ENCODE measurements around the gene MID1. TPM values are rescaled to one million over a fixed set of nuclear protein-coding genes. Genes with fewer than 3 reads are reported as not detected.

Gene MID1
- total and polyA plus RNA-seq, 2 donors from 2014 or later: 5.3 to 54.1 TPM

DNA sequence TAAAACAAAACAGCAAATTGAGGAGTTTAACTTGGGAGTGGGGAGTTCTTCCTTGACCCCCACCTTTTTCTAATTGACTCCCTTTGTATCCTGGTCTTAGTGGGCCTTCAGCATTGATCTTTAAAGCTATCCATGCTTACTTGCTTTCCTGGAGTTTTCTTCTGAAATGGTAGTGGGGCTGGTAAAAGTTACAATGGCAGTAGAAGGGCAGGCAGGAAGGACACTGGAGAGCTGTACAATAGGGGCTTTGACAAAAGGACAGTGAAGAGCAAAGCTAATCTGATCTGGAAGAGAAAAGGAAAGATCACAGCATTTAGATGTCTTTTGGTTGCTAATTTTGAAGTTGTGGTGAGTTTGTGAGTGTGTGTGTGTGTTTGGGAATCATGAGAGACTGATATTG is 111.5 kb downstream of the MID1 start:
- FAIRE-seq: no peak

DNA sequence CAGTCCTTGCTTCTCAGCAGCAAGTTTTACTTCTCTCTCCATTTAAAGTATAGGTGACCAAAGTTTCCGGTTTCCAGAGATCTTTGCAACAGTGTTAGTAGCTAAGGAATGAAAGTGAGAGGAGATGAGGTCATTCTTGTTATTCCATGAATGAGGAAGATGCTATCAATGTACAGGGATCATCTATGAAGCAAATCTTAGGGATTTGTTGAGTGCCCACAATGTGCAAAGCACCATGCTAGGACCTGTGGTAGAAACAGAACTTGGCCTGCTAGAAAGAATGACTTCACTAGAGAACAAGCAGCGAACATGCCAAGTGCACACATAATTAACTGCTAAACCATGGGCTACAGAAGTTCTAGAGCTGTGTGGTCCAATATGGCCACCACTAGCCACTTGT is 112.5 kb downstream of the MID1 start:
- TF ChIP-seq, protein P1, sequence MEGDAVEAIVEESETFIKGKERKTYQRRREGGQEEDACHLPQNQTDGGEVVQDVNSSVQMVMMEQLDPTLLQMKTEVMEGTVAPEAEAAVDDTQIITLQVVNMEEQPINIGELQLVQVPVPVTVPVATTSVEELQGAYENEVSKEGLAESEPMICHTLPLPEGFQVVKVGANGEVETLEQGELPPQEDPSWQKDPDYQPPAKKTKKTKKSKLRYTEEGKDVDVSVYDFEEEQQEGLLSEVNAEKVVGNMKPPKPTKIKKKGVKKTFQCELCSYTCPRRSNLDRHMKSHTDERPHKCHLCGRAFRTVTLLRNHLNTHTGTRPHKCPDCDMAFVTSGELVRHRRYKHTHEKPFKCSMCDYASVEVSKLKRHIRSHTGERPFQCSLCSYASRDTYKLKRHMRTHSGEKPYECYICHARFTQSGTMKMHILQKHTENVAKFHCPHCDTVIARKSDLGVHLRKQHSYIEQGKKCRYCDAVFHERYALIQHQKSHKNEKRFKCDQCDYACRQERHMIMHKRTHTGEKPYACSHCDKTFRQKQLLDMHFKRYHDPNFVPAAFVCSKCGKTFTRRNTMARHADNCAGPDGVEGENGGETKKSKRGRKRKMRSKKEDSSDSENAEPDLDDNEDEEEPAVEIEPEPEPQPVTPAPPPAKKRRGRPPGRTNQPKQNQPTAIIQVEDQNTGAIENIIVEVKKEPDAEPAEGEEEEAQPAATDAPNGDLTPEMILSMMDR (IDR thresholded peaks at IDR 0.05; ENCODE audit: borderline replicate concordance, extremely low read depth, insufficient read depth): no peak
- FAIRE-seq: no peak
- H3K9me3 ChIP-seq (ENCODE audit: control insufficient read depth in 2 of 3, insufficient read depth in 1 of 3, low read length in 3 of 3): no peaks in the 10 kb centered on the region

More for the DNA sequence above, 111.5 kb downstream of the MID1 start:
- Histone ChIP-seq H3K9ac (ENCODE audit: low read length in 3 of 3) (no peak overlapping the region), H3K27me3 (ENCODE audit: control insufficient read depth, insufficient read depth, low read length) (no peaks in the 10 kb centered on the region), H3K4me1 (ENCODE audit: control insufficient read depth in 2 of 3, insufficient read depth in 2 of 3, low read depth in 1 of 3, low read length in 3 of 3) (peaks cover 0 to 5% (median 0%) of the 10 kb centered on the region in 3 donors), H3K36me3 (ENCODE audit: control insufficient read depth in 2 of 3, insufficient read depth in 3 of 3, low read length in 3 of 3) (no peaks in the 10 kb centered on the region), H3K27ac (ENCODE audit: low read depth in 2 of 2, low read length in 2 of 2) (no peak overlapping the region), H3K9me3 (ENCODE audit: control insufficient read depth in 2 of 3, insufficient read depth in 1 of 3, low read length in 3 of 3) (no peaks in the 10 kb centered on the region), H3K4me3 (ENCODE audit: low read length in 3 of 3) (no peak overlapping the region)
- intact Hi-C loops (cut with DNase I): no loop called here
- TF ChIP-seq, protein P1 (IDR thresholded peaks at IDR 0.05; ENCODE audit: borderline replicate concordance, extremely low read depth, insufficient read depth): no peak
- DNase-seq: no peak

DNA sequence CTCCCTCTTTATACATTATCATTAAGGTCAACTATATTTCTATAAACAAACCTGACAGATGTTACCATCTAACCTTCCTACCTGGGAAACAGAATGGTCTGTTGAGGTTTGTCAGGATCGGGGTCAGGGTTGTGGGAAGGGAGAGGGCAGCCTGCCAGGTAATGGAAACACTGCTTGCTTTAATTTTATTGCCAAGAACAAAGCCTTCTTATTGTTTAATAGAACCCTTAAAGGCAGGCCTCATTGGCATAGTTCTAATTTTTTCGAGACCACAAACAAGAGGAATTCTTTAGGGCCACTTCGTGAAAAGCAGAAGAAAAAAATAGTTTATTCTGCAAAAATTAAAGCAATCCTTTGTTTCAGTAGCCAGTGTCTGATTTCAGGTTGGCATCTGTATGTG is 113.2 kb downstream of the MID1 start:
- H3K4me1 ChIP-seq (ENCODE audit: control insufficient read depth in 2 of 3, insufficient read depth in 2 of 3, low read depth in 1 of 3, low read length in 3 of 3): peaks cover 0 to 3% (median 0%) of the 10 kb centered on the region in 3 donors
- no peaks in the 10 kb centered on the region for H3K27me3 ChIP-seq (ENCODE audit: control insufficient read depth, insufficient read depth, low read length)
- no peak overlapping the region for H3K4me3 ChIP-seq (ENCODE audit: low read length in 3 of 3)
- no peak for FAIRE-seq
- no peak overlapping the region for H3K27ac ChIP-seq (ENCODE audit: low read depth in 2 of 2, low read length in 2 of 2)
- H3K9ac ChIP-seq (ENCODE audit: low read length in 3 of 3): no peak overlapping the region
- no peak for DNase-seq
- no peaks in the 10 kb centered on the region for H3K36me3 ChIP-seq (ENCODE audit: control insufficient read depth in 2 of 3, insufficient read depth in 3 of 3, low read length in 3 of 3)
- TF ChIP-seq, protein P1 (IDR thresholded peaks at IDR 0.05; ENCODE audit: borderline replicate concordance, extremely low read depth, insufficient read depth): no peak
- no peaks in the 10 kb centered on the region for H3K9me3 ChIP-seq (ENCODE audit: control insufficient read depth in 2 of 3, insufficient read depth in 1 of 3, low read length in 3 of 3)
- intact Hi-C loops (cut with DNase I): no loop called here

More for the DNA sequence above, 112.5 kb downstream of the MID1 start:
- Histone ChIP-seq H3K36me3 (ENCODE audit: control insufficient read depth in 2 of 3, insufficient read depth in 3 of 3, low read length in 3 of 3) (no peaks in the 10 kb centered on the region), H3K27me3 (ENCODE audit: control insufficient read depth, insufficient read depth, low read length) (no peaks in the 10 kb centered on the region), H3K27ac (ENCODE audit: low read depth in 2 of 2, low read length in 2 of 2) (no peak overlapping the region), H3K4me3 (ENCODE audit: low read length in 3 of 3) (no peak overlapping the region), H3K9ac (ENCODE audit: low read length in 3 of 3) (no peak overlapping the region), H3K4me1 (ENCODE audit: control insufficient read depth in 2 of 3, insufficient read depth in 2 of 3, low read depth in 1 of 3, low read length in 3 of 3) (peaks cover 0 to 5% (median 0%) of the 10 kb centered on the region in 3 donors)
- DNase-seq: no peak
- intact Hi-C loops (cut with DNase I): no loop called here

DNA sequence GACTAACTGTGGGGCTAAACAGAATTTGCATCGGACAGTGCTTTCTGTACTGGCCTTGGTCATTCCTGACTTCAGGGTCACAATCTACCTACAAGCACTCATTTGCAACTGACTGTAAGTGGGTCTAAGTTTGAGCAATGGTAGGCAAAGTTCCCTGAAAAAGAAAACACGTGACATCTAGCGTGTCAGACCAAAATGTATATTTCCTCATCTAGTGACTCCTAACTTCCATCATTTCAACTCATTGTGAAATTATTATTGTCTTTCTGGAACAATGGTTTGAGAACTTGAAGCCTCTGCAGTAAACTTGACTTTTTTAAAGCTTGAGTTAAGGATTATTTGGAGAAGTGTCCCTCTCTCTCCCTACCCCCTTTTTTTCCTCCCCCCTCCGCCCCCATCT is 113.6 kb downstream of the MID1 start:
- H3K4me1 ChIP-seq (ENCODE audit: control insufficient read depth in 2 of 3, insufficient read depth in 2 of 3, low read depth in 1 of 3, low read length in 3 of 3): peaks cover 0 to 4% (median 0%) of the 10 kb centered on the region in 3 donors
- TF ChIP-seq, protein P1 (IDR thresholded peaks at IDR 0.05; ENCODE audit: borderline replicate concordance, extremely low read depth, insufficient read depth): no peak
- no peak overlapping the region for H3K4me3 ChIP-seq (ENCODE audit: low read length in 3 of 3)
- H3K36me3 ChIP-seq (ENCODE audit: control insufficient read depth in 2 of 3, insufficient read depth in 3 of 3, low read length in 3 of 3): no peaks in the 10 kb centered on the region
- DNase-seq (no peak), FAIRE-seq (no peak)
- no peaks in the 10 kb centered on the region for H3K9me3 ChIP-seq (ENCODE audit: control insufficient read depth in 2 of 3, insufficient read depth in 1 of 3, low read length in 3 of 3)
- intact Hi-C loops (cut with DNase I): no loop called here
- no peaks in the 10 kb centered on the region for H3K27me3 ChIP-seq (ENCODE audit: control insufficient read depth, insufficient read depth, low read length)
- no peak overlapping the region for H3K27ac ChIP-seq (ENCODE audit: low read depth in 2 of 2, low read length in 2 of 2)
- no peak overlapping the region for H3K9ac ChIP-seq (ENCODE audit: low read length in 3 of 3)
